ENCODE results near the gene SPHKAP.
"Not testable (repeated sequence)": the region's sequence is repeated elsewhere in the genome, so short reads cannot be mapped to it uniquely, and the experiment has no call there.

SPHKAP gene

GRCh38 chr2:228023619-228024018 lies 157.9 kb downstream of the SPHKAP start:
- DNase-seq, result no peak

- no peak for DNase-seq
These were observed 163.2 kb downstream of the SPHKAP start for GRCh38 chr2:228018311-228018710.

GRCh38 chr2:228017784-228018183 lies 163.7 kb downstream of the SPHKAP start:
- DNase-seq, result no peak

GRCh38 chr2:228016402-228016801 lies 165.1 kb downstream of the SPHKAP start:
- no peak for DNase-seq

- no peak for DNase-seq
These were observed 165.7 kb downstream of the SPHKAP start for GRCh38 chr2:228015741-228016140.

- DNase-seq, result no peak
These were observed 185.1 kb downstream of the SPHKAP start for GRCh38 chr2:227996366-227996765.

GRCh38 chr2:227990937-227991336 lies 190.6 kb downstream of the SPHKAP start:
- DNase-seq, result no peak

- DNase-seq, result no peak
These were observed 208.2 kb downstream of the SPHKAP start for GRCh38 chr2:227973241-227973640.

- peak; percentile 89 for DNase-seq
These were observed 209.8 kb downstream of the SPHKAP start for GRCh38 chr2:227971619-227972230.

GRCh38 chr2:227960317-227960716 lies 221.2 kb downstream of the SPHKAP start:
- DNase-seq, result no peak

- no peak for DNase-seq
These were observed 238.5 kb downstream of the SPHKAP start for GRCh38 chr2:227942965-227943364.

GRCh38 chr2:227942021-227942420 lies 239.5 kb downstream of the SPHKAP start:
- no peak for DNase-seq

- DNase-seq, result no peak
These were observed 242.0 kb downstream of the SPHKAP start for GRCh38 chr2:227939271-227940027.

GRCh38 chr2:227936249-227936648 lies 245.2 kb downstream of the SPHKAP start:
- not testable (repeated sequence) for DNase-seq

- DNase-seq, result no peak
These were observed 247.6 kb downstream of the SPHKAP start for GRCh38 chr2:227933884-227934283.

GRCh38 chr2:227932403-227932802 lies 249.1 kb downstream of the SPHKAP start:
- no peak for DNase-seq

- DNase-seq, result no peak
These were observed 249.5 kb downstream of the SPHKAP start for GRCh38 chr2:227932001-227932400.

Measured in DMS79 (cell line).